ENCODE data around the gene HDAC9.

HDAC9 gene

GRCh38 chr7:18495412-18496340 is at the start of gene HDAC9:
TSS of gene HDAC9 (plus strand) at chr7:18495749. CDS start at chr7:18496303, 554 bp downstream.
- DNase-seq: no peak

- DNase-seq: no peak
Observed at GRCh38 chr7:18445916-18446520, 49.5 kb upstream of the HDAC9 start.

GRCh38 chr7:18450019-18450418 is 45.5 kb upstream of the HDAC9 start:
- DNase-seq: no peak

GRCh38 chr7:18455606-18456005 is 39.9 kb upstream of the HDAC9 start:
- no peak for DNase-seq

- DNase-seq: no peak
Observed at GRCh38 chr7:18457832-18458231, 37.7 kb upstream of the HDAC9 start.

- DNase-seq: no peak
Observed at GRCh38 chr7:18458830-18459229, 36.7 kb upstream of the HDAC9 start.

GRCh38 chr7:18459484-18460245 is 35.9 kb upstream of the HDAC9 start:
- no peak for DNase-seq

- no peak for DNase-seq
Observed at GRCh38 chr7:18461785-18462467, 33.6 kb upstream of the HDAC9 start.

- DNase-seq: no peak
Observed at GRCh38 chr7:18464830-18465229, 30.7 kb upstream of the HDAC9 start.

GRCh38 chr7:18467011-18467410 is 28.5 kb upstream of the HDAC9 start:
- no peak for DNase-seq

GRCh38 chr7:18468795-18469194 is 26.8 kb upstream of the HDAC9 start:
- no peak for DNase-seq

- DNase-seq: no peak
Observed at GRCh38 chr7:18469316-18469715, 26.2 kb upstream of the HDAC9 start.

- no peak for DNase-seq
Observed at GRCh38 chr7:18471476-18472160, 23.9 kb upstream of the HDAC9 start.

GRCh38 chr7:18472161-18472483 is 23.4 kb upstream of the HDAC9 start:
- no peak for DNase-seq

- DNase-seq: no peak
Observed at GRCh38 chr7:18473119-18473518, 22.4 kb upstream of the HDAC9 start.

GRCh38 chr7:18474944-18475343 is 20.6 kb upstream of the HDAC9 start:
- no peak for DNase-seq

- no peak for DNase-seq
Observed at GRCh38 chr7:18475488-18475887, 20.1 kb upstream of the HDAC9 start.

GRCh38 chr7:18481776-18482175 is 13.8 kb upstream of the HDAC9 start:
- no peak for DNase-seq

- no peak for DNase-seq
Observed at GRCh38 chr7:18488049-18488448, 7.5 kb upstream of the HDAC9 start.

- DNase-seq: no peak
Observed at GRCh38 chr7:18489624-18490023, 5.9 kb upstream of the HDAC9 start.

GRCh38 chr7:18491871-18492270 is 3.7 kb upstream of the HDAC9 start:
- no peak for DNase-seq

- no peak for DNase-seq
Observed at GRCh38 chr7:18494406-18494805, 1.1 kb upstream of the HDAC9 start.

All from AML-193 (cell line).